ENCODE data around the gene TRABD.

DNA sequence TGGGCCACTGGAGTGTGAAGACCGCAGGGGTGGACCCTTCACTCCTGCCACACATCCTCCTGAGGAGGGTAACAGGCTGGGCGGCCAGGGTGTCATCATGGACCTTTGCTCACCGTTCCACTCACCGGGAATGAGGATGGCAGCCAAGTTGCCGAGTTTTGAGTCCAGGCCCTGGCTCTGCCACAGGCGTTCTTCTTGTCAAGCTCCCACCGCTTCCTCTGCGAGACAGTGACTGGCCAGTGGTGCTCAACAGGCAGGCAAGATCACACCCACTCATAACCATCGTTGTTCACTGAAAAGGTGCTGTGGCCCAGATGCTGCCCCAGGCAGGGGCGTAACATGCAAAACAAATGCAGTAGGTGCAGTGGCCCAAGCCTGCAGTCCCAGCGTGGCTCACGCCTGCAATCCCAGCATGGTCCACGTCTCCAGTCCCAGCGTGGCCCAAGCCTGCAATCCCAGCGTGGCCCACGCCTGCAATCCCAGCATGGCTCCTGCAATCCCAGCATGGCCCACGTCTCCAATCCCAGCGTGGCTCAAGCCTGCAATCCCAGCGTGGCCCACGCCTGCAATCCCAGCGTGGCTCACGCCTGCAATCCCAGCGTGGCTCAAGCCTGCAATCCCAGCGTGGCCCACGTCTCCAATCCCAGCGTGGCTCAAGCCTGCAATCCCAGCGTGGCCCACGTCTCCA lies 20.1 kb upstream of the TRABD start:
- TF ChIP-seq, protein P1, sequence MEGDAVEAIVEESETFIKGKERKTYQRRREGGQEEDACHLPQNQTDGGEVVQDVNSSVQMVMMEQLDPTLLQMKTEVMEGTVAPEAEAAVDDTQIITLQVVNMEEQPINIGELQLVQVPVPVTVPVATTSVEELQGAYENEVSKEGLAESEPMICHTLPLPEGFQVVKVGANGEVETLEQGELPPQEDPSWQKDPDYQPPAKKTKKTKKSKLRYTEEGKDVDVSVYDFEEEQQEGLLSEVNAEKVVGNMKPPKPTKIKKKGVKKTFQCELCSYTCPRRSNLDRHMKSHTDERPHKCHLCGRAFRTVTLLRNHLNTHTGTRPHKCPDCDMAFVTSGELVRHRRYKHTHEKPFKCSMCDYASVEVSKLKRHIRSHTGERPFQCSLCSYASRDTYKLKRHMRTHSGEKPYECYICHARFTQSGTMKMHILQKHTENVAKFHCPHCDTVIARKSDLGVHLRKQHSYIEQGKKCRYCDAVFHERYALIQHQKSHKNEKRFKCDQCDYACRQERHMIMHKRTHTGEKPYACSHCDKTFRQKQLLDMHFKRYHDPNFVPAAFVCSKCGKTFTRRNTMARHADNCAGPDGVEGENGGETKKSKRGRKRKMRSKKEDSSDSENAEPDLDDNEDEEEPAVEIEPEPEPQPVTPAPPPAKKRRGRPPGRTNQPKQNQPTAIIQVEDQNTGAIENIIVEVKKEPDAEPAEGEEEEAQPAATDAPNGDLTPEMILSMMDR (IDR thresholded peaks at IDR 0.05): no peak
- TF ChIP-seq EP300 (IDR thresholded peaks at IDR 0.05) (no peak), POLR2A (IDR thresholded peaks at IDR 0.05) (no peak)
